ENCODE data around the gene DCUN1D4. TPM values are rescaled to one million over a fixed set of nuclear protein-coding genes. Genes with fewer than 3 reads are reported as not detected.
A peak's percentile ranks its signal among the peaks of the same experiment; 100 is the strongest.

The DCUN1D4 gene
- total RNA-seq, 2 donors from 2014 or later, result 23.0 to 49.1 TPM

- H3K27me3 ChIP-seq (replicated peaks; ENCODE audit: insufficient read depth), result no peaks in the 10 kb centered on the region
- no peak overlapping the region for H3K4me3 ChIP-seq
- H3K27ac ChIP-seq, result no peak overlapping the region
- no peaks in the 10 kb centered on the region for H3K36me3 ChIP-seq
- TF ChIP-seq POLR2A (IDR thresholded peaks at IDR 0.05), result no peak
- TF ChIP-seq POLR2AphosphoS5 (IDR thresholded peaks at IDR 0.05), result no peak
- no peak for TF ChIP-seq CTCF (IDR thresholded peaks at IDR 0.05)
- H3K9me3 ChIP-seq, result no peaks in the 10 kb centered on the region
- intact Hi-C loops (cut with DNase I), result loop anchor here (5.0 kb wide), 2 partner anchors 57 to 197 kb away; partner anchors contain the start of gene SGCB
- no peak for DNase-seq (ENCODE audit: low spot score)
- 76% methylated on average over 4 of the region's 4 CpGs for WGBS
- H3K4me1 ChIP-seq (replicated peaks), result no peaks in the 10 kb centered on the region
Measured at GRCh38 chr4:51840781-51841180, 2.2 kb upstream of the DCUN1D4 start.

GRCh38 chr4:51842167-51842553 lies 793 bp upstream of the DCUN1D4 start:
- Histone ChIP-seq H3K4me1 (replicated peaks) (no peaks in the 10 kb centered on the region), H3K27me3 (replicated peaks; ENCODE audit: insufficient read depth) (no peaks in the 10 kb centered on the region), H3K9me3 (no peaks in the 10 kb centered on the region), H3K4me3 (peak overlapping the region; percentile 89 to 94), H3K27ac (peak overlapping the region; percentile 89 to 93), H3K36me3 (no peaks in the 10 kb centered on the region)
- DNase-seq (ENCODE audit: low spot score), result peak; percentile 13
- intact Hi-C loops (cut with DNase I), result loop anchor here (5.0 kb wide), 2 partner anchors 55 to 195 kb away; partner anchors contain the start of gene SGCB
- 0% methylated on average over 20 of the region's 20 CpGs for WGBS
- TF ChIP-seq CTCF (IDR thresholded peaks at IDR 0.05) (no peak), POLR2A (IDR thresholded peaks at IDR 0.05) (no peak), POLR2AphosphoS5 (IDR thresholded peaks at IDR 0.05) (no peak)

- intact Hi-C loops (cut with DNase I), result loop anchor here (5.0 kb wide), 2 partner anchors 54 to 194 kb away; partner anchors contain the start of gene SGCB
- 1% methylated on average over 41 of the region's 64 CpGs for WGBS
- H3K36me3 ChIP-seq, result no peaks in the 10 kb centered on the region
- peak; percentile 60 for DNase-seq (ENCODE audit: low spot score)
- H3K27ac ChIP-seq, result peak overlapping the region; percentile 89 to 93
- no peaks in the 10 kb centered on the region for H3K4me1 ChIP-seq (replicated peaks)
- TF ChIP-seq POLR2A (IDR thresholded peaks at IDR 0.05) (no peak), POLR2AphosphoS5 (IDR thresholded peaks at IDR 0.05) (no peak), CTCF (IDR thresholded peaks at IDR 0.05) (no peak)
- peak overlapping the region; percentile 89 to 94 for H3K4me3 ChIP-seq
- no peaks in the 10 kb centered on the region for H3K9me3 ChIP-seq
- H3K27me3 ChIP-seq (replicated peaks; ENCODE audit: insufficient read depth), result no peaks in the 10 kb centered on the region
Measured at GRCh38 chr4:51843309-51844152, 578 bp downstream of the DCUN1D4 start.

- no peaks in the 10 kb centered on the region for H3K9me3 ChIP-seq
- TF ChIP-seq CTCF (IDR thresholded peaks at IDR 0.05) (no peak), POLR2AphosphoS5 (IDR thresholded peaks at IDR 0.05) (peak; percentile 85), POLR2A (IDR thresholded peaks at IDR 0.05) (peak; percentile 68)
- H3K27me3 ChIP-seq (replicated peaks; ENCODE audit: insufficient read depth), result no peaks in the 10 kb centered on the region
- under 1% methylated on average over 63 of the region's 71 CpGs for WGBS
- no peaks in the 10 kb centered on the region for H3K4me1 ChIP-seq (replicated peaks)
- peak overlapping the region; percentile 89 to 93 for H3K27ac ChIP-seq
- intact Hi-C loops (cut with DNase I), result loop anchor here (5.0 kb wide), 2 partner anchors 53 to 193 kb away; partner anchors contain the start of gene SGCB
- H3K4me3 ChIP-seq, result peak overlapping the region; percentile 89 to 94
- peak; percentile 95 for DNase-seq (ENCODE audit: low spot score)
- H3K36me3 ChIP-seq, result no peaks in the 10 kb centered on the region
Measured at GRCh38 chr4:51844153-51845054, 1.5 kb downstream of the DCUN1D4 start.
